K562 (cell line): ENCODE data around the gene CSF3. TPM values are rescaled to one million over a fixed set of nuclear protein-coding genes. Genes with fewer than 3 reads are reported as not detected.
"Not testable (repeated sequence)": the region's sequence is repeated elsewhere in the genome, so short reads cannot be mapped to it uniquely, and the experiment has no call there.

Source experiments
- ATAC-seq: fragments of 200-7000 bp; cut with Tn5 transposase; 3 replicates; pipeline ENCODE4 v1.9.1; 2020; ENCODE audit warnings: moderate library complexity
- BruUV-seq: library from RNA; stranded (reverse); fragments of 400-500 nt; replicated peaks from 2 replicates; lab custom pipeline; 2021; lab: Mats Ljungman, UMichigan
- CTCF ChIA-PET: fragments of 300-600 bp; formaldehyde crosslinking; extraction: SDS; loops from one replicate; lab custom pipeline; 2021; ENCODE audit warnings: low intra/inter-chr PET ratio; lab: Yijun Ruan, JAX
- POLR2A ChIA-PET: fragments of 300-600, 350-650 bp; sonication (Branson Sonifier 250); formaldehyde crosslinking; extraction: SDS; loops from one replicate; lab custom pipeline; 2021; ENCODE audit warnings: antibody characterized with exemption, inconsistent platforms; lab: Yijun Ruan, JAX
- DNase-seq, 4 experiments: peaks; one replicate each; pipeline versions ENCODE4 v3.0.0 to v3.0.0-alpha.2; 2011 to 2018; ENCODE audit warnings: low spot score in 3 of 4, mixed read lengths in 3 of 4; ENCODE audit errors: extremely low read depth in 1 of 4
- FAIRE-seq: peaks from 2 replicates; lab custom pipeline; 2011; peaks lifted over from hg19 to GRCh38; lab: Jason Lieb, UNC
- H2AFZ ChIP-seq: 2 replicates; pipeline ENCODE4 v1.6.0; 2011; ENCODE audit warnings: low read depth, low read length, control low read depth, inconsistent platforms
- H3K27ac ChIP-seq: fragments of 200-600 bp; 3 replicates; pipeline ENCODE4 v1.8.0; 2011; ENCODE audit warnings: low read depth, mild to moderate bottlenecking, control low read depth, inconsistent platforms, low read length, moderate library complexity, mixed read lengths; ENCODE audit errors: extremely low read depth
- H3K27me3 ChIP-seq, 2 experiments: fragments of 300-600 bp in 1 of 2; 2 replicates in 1 of 2; 3 replicates in 1 of 2; pipeline versions ENCODE4 v1.6.0 to v1.8.0; 2011; ENCODE audit warnings: inconsistent platforms in 2 of 2, low read length in 2 of 2, mild to moderate bottlenecking in 1 of 2, mixed read lengths in 1 of 2, moderate library complexity in 1 of 2; ENCODE audit not compliant: control insufficient read depth in 2 of 2, insufficient read depth in 2 of 2
- H3K36me3 ChIP-seq: fragments of 300-600 bp; 3 replicates; pipeline ENCODE4 v1.8.0; 2011; ENCODE audit warnings: mild to moderate bottlenecking, low read length, inconsistent platforms; ENCODE audit not compliant: control insufficient read depth, insufficient read depth
- H3K4me1 ChIP-seq, 2 experiments: fragments of 200-600 bp in 1 of 2; replicated peaks in 1 of 2; 2 replicates in 1 of 2; 3 replicates in 1 of 2; pipeline versions ENCODE4 v1.5.1 to v1.8.0; 2011; ENCODE audit warnings: inconsistent platforms in 2 of 2, low read length in 2 of 2, mild to moderate bottlenecking in 1 of 2, mixed read lengths in 1 of 2, moderate library complexity in 1 of 2; ENCODE audit not compliant: control insufficient read depth in 2 of 2, insufficient read depth in 2 of 2
- H3K4me2 ChIP-seq: 2 replicates; pipeline ENCODE4 v1.6.1; 2011; ENCODE audit warnings: low read length, control low read depth, inconsistent platforms, mixed read lengths; ENCODE audit not compliant: insufficient read depth
- H3K4me3 ChIP-seq: fragments of 200-600 bp; sonication (generic), shearing (Covaris generic); 2 replicates; pipeline ENCODE4 v1.5.1; 2016; ENCODE audit warnings: control low read depth, inconsistent platforms
- H3K79me2 ChIP-seq: fragments of 200-600 bp; 3 replicates; pipeline ENCODE4 v1.8.0; 2011; ENCODE audit warnings: low read length, inconsistent platforms; ENCODE audit not compliant: control insufficient read depth, insufficient read depth
- H3K9ac ChIP-seq, 2 experiments: 2 replicates each; pipeline versions ENCODE4 v1.6.0 to v1.6.1; 2011; ENCODE audit warnings: low read depth in 2 of 2, low read length in 2 of 2, control low read depth in 1 of 2, inconsistent platforms in 1 of 2, mild to moderate bottlenecking in 1 of 2, mixed read lengths in 1 of 2; ENCODE audit not compliant: insufficient read depth in 1 of 2
- H3K9me1 ChIP-seq: one replicate; pipeline ENCODE4 v1.6.0; 2011; ENCODE audit warnings: inconsistent platforms, mild to moderate bottlenecking, low read length, moderate library complexity; ENCODE audit not compliant: control insufficient read depth, insufficient read depth
- H3K9me3 ChIP-seq: replicated peaks from 2 replicates; pipeline ENCODE4 v1.5.1; 2011; ENCODE audit warnings: low read depth, low read length, inconsistent platforms; ENCODE audit not compliant: control insufficient read depth, insufficient read depth
- H4K20me1 ChIP-seq: replicated peaks from 2 replicates; pipeline ENCODE4 v1.6.1; 2011; ENCODE audit warnings: low read length, inconsistent platforms, mixed read lengths; ENCODE audit not compliant: control insufficient read depth, insufficient read depth
- NFYB ChIP-seq: IDR thresholded peaks from 2 replicates; pipeline ENCODE4 v1.6.1; 2011; ENCODE audit warnings: mild to moderate bottlenecking, moderate library complexity; ENCODE audit not compliant: insufficient read length; ENCODE audit errors: extremely low read depth
- POLR2A ChIP-seq: fragments of 450-650 bp; conservative IDR thresholded peaks from 2 replicates; pipeline ENCODE4 v1.6.1; 2016
- SUPT5H ChIP-seq: fragments of 450-650 bp; IDR thresholded peaks from 2 replicates; pipeline ENCODE4 v1.6.1; 2016
- WGBS: fragments of 100-300 bp; shearing (Covaris generic); methylation state at CpG from one replicate; pipeline ENCODE4 v1.1.6; 2016; ENCODE audit warnings: low coverage, mixed read lengths; ENCODE audit not compliant: insufficient coverage; ENCODE audit errors: missing lambda C conversion rate; 5-methylcytosine and 5-hydroxymethylcytosine counted together
- in situ Hi-C: fragments of 300-500 bp; cut with MboI; formaldehyde crosslinking; loops from 4 replicates; pipeline ENCODE4 v1.15.0; 2018; ENCODE audit warnings: inconsistent platforms, mixed read lengths
- intact Hi-C: fragments of 100-400 bp; cut with micrococcal nuclease; formaldehyde crosslinking; loops from 2 replicates; pipeline ENCODE4 v1.14.2; 2022
- polyA plus RNA-seq, 8 experiments: library from polyadenylated mRNA; depleted of rRNA in 4 of 8; stranded (reverse) in 5 of 8; unstranded in 3 of 8; fragments of >200 nt; fragmentation: Nextera tagmentation in 2 of 8; fragmentation: Illumina TruSeq in 1 of 8; extraction: Ambion mirVana in 2 of 8; extraction: Trizol in 1 of 8; gene quantifications; 2 replicates each; pipeline versions ENCODE4 v1.2.1 to v1.2.3, GENCODE V29; 2011 to 2014; ENCODE audit warnings: inconsistent platforms in 1 of 8, missing spikeins in 1 of 8
- total RNA-seq, 7 experiments: library from RNA; depleted of rRNA in 6 of 7; stranded (reverse); fragments of >200 nt in 6 of 7; fragmentation: Illumina TruSeq in 2 of 7; extraction: Trizol in 2 of 7; gene quantifications; 2 replicates each; pipeline versions ENCODE4 v1.2.1 to v1.2.3, GENCODE V29; 2011 to 2021; ENCODE audit warnings: low replicate concordance in 1 of 7

The CSF3 gene
- total and polyA plus RNA-seq, 9 of the 15 experiments (the other 6 are each of a cell fraction or from before 2014, with no cell fraction given), result 0.19 TPM; not detected in 8

GRCh38 chr17:40012017-40012647 lies 3.1 kb upstream of the CSF3 start:
- H3K9me1 ChIP-seq, BruUV-seq, H3K36me3 ChIP-seq, H3K4me2 ChIP-seq, H3K9ac ChIP-seq, H3K79me2 ChIP-seq, H4K20me1 ChIP-seq, ATAC-seq, H3K9me3 ChIP-seq, H3K27ac ChIP-seq, H2AFZ ChIP-seq, H3K27me3 ChIP-seq, H3K4me3 ChIP-seq, DNase-seq, FAIRE-seq: not testable (repeated sequence)
- CTCF ChIA-PET, result interaction anchor here (0.7 to 2.6 kb wide), 2 partner anchors 71 to 279 kb away, joined by 3 to 9 read pairs; no protein-coding TSS in a partner anchor
- peaks cover 5 to 45% of the 10 kb centered on the region in 2 experiments; a peak in 4 of 5 replicates for H3K4me1 ChIP-seq
- POLR2A ChIA-PET, result interaction anchor here (0.6 to 4.1 kb wide), 3 partner anchors 12 to 273 kb away, joined by 4 to 13 read pairs (median 4); no protein-coding TSS in a partner anchor
- WGBS, result 67% methylated on average over 15 of the region's 22 CpGs
- TF ChIP-seq NFYB (peak; percentile 53), POLR2A (peak; percentile 69; the same call in 1 of the 2 replicates), SUPT5H (peak; percentile 57)
- in situ Hi-C loops (loop anchor here (10.0 to 25.0 kb wide), 2 partner anchors 275 to 343 kb away; partner anchors contain the start of gene CDC6), intact Hi-C loops (loop anchor here (5.0 to 10.0 kb wide), 4 partner anchors 153 to 343 kb away; partner anchors contain the start of gene CDC6)
